ENCODE data around the gene IPCEF1. TPM values are rescaled to one million over a fixed set of nuclear protein-coding genes. Genes with fewer than 3 reads are reported as not detected.

IPCEF1 gene
- polyA plus RNA-seq, 2 of the 4 experiments (the other 2 are of a cell fraction): 0.01 TPM; not detected in 1

DNA sequence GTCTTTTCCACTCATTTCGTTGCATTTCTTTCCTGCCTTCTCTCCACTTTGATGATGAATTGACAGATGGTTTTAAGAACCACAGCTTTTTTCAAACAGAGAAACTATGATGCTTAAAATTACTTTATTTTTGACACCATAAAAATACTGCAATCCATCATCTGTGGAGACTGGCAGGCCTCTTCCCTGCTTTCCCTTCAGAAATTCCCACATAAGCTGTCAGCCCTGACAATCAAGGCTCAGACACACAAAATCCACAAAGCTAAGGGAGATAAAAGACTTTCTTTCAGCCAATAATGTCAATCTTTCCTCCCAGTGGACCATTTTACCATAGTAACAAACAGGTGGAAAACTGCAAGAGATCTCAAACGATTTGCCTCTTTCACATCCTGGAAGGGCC, 82.4 kb downstream of the IPCEF1 start:
- Histone ChIP-seq H3K9me3 (no peaks in the 10 kb centered on the region), H3K4me2 (no peak overlapping the region), H3K4me3 (no peak overlapping the region), H3K27ac (no peak overlapping the region), H3K4me1 (no peaks in the 10 kb centered on the region)
- DNase-seq (ENCODE audit: low read depth in 1 of 2, low spot score in 1 of 2) (no peak), FAIRE-seq (no peak), ATAC-seq (no peak)
- TF ChIP-seq HOXB13 (CRISPR knock-in tag; IDR thresholded peaks at IDR 0.05; ENCODE audit: low read depth): no peak
- TF ChIP-seq ZFP36 (IDR thresholded peaks at IDR 0.05; ENCODE audit: borderline replicate concordance, partially characterized antibody): no peak
- no peak for TF ChIP-seq EHF (CRISPR knock-in tag; IDR thresholded peaks at IDR 0.05)
- TF ChIP-seq HMGXB4 (CRISPR knock-in tag; IDR thresholded peaks at IDR 0.05; ENCODE audit: borderline replicate concordance): no peak
- CTCF ChIA-PET: interaction anchor here (1.0 to 5.9 kb wide), 2 partner anchors 29 to 120 kb away, joined by 3 to 36 read pairs; no protein-coding TSS in a partner anchor
- 35% methylated on average over 2 of the region's 2 CpGs for WGBS (ENCODE audit: missing lambda C conversion rate)
- POLR2A ChIA-PET: no interaction called here

DNA sequence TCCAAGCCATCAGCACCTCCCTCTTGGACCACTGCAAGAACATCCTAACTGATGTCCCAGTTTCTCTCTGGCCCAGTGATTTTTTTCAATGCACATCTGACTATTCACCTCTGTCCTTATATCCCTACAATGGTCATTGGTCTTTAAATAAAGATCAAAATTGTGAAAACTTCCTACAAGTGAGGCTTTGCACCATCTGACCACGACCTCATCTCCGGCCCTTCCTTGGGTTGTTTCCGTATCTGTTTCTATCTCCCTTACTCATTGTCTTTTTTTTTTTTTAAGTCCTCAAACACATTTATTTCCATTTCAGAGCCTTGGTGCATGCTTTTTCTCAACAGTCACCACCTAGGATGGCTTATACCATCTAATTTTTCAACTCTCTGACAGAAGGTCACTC, 88.1 kb downstream of the IPCEF1 start:
- H3K4me1 ChIP-seq: no peaks in the 10 kb centered on the region
- no peak for DNase-seq (ENCODE audit: low read depth in 1 of 2, low spot score in 1 of 2)
- TF ChIP-seq GATA3 (IDR thresholded peaks at IDR 0.05; ENCODE audit: borderline replicate concordance) (no peak), RNF2 (IDR thresholded peaks at IDR 0.05; ENCODE audit: borderline replicate concordance, low read depth) (no peak), KDM1A (IDR thresholded peaks at IDR 0.05; ENCODE audit: low read depth) (no peak)
- no peak for ATAC-seq
- CTCF ChIA-PET: interaction anchor here (1.4 kb wide), 1 partner anchor 9 kb away, joined by 4 read pairs; no protein-coding TSS in a partner anchor
- H3K27ac ChIP-seq: no peak overlapping the region
- 49% methylated on average over 3 of the region's 3 CpGs for WGBS (ENCODE audit: missing lambda C conversion rate)
- POLR2A ChIA-PET: no interaction called here
- H3K9me3 ChIP-seq: no peaks in the 10 kb centered on the region
- H3K4me3 ChIP-seq: no peak overlapping the region
- no peak for FAIRE-seq
- H3K4me2 ChIP-seq: no peak overlapping the region

DNA sequence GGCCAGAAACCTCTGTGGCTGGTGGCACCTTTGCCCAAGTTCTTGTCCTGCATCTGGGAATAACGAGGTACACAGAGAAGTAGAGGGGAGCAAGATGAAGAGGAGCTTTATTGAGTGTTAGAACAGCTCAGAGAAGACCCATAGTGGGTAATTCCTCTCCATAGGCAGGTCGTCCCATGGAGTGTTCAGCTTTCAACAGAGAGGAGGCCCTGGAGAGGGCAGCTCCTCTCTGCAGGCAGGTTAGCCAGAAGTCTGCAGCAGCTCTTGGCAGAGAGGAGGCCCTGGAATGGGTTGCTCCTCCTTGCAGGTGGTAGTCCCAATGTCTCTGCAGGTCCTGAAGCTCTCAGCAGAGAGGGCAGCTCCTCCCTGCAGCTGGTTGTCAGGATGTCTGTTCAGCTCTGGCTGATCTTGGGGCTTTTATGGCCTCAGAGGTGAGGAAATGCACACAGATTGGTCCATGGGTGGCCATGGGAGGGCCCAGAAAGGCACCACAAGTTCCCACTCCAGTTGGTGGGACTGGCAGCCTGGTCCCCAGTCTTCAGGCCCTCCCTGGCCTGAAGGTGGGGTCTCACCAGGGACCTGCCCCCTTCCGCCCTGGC, 89.0 kb downstream of the IPCEF1 start:
- CTCF ChIA-PET: interaction anchor here (1.4 kb wide), 2 partner anchors 10 kb away, joined by 4 to 5 read pairs; no protein-coding TSS in a partner anchor

More for the DNA sequence above, 89.0 kb downstream of the IPCEF1 start:
- WGBS (ENCODE audit: missing lambda C conversion rate): 20% methylated on average over 3 of the region's 3 CpGs
- Histone ChIP-seq H3K27ac (no peak overlapping the region), H3K9me3 (no peaks in the 10 kb centered on the region), H3K4me3 (no peak overlapping the region), H3K4me1 (no peaks in the 10 kb centered on the region), H3K4me2 (no peak overlapping the region)
- POLR2A ChIA-PET: no interaction called here
- FAIRE-seq: no peak
- no peak for ATAC-seq
- DNase-seq (ENCODE audit: low read depth in 1 of 2, low spot score in 1 of 2): no peak
- TF ChIP-seq RARB (CRISPR knock-in tag; IDR thresholded peaks at IDR 0.05): no peak
- TF ChIP-seq, protein P1, sequence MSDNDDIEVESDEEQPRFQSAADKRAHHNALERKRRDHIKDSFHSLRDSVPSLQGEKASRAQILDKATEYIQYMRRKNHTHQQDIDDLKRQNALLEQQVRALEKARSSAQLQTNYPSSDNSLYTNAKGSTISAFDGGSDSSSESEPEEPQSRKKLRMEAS (IDR thresholded peaks at IDR 0.05): no peak
- TF ChIP-seq, protein P2, sequence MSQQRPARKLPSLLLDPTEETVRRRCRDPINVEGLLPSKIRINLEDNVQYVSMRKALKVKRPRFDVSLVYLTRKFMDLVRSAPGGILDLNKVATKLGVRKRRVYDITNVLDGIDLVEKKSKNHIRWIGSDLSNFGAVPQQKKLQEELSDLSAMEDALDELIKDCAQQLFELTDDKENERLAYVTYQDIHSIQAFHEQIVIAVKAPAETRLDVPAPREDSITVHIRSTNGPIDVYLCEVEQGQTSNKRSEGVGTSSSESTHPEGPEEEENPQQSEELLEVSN (IDR thresholded peaks at IDR 0.05; ENCODE audit: borderline replicate concordance, low read depth): no peak
- TF ChIP-seq FOSL2 (IDR thresholded peaks at IDR 0.05): no peak
- TF ChIP-seq FOSL2 (CRISPR knock-in tag; IDR thresholded peaks at IDR 0.05): no peak
- TF ChIP-seq, protein P3, sequence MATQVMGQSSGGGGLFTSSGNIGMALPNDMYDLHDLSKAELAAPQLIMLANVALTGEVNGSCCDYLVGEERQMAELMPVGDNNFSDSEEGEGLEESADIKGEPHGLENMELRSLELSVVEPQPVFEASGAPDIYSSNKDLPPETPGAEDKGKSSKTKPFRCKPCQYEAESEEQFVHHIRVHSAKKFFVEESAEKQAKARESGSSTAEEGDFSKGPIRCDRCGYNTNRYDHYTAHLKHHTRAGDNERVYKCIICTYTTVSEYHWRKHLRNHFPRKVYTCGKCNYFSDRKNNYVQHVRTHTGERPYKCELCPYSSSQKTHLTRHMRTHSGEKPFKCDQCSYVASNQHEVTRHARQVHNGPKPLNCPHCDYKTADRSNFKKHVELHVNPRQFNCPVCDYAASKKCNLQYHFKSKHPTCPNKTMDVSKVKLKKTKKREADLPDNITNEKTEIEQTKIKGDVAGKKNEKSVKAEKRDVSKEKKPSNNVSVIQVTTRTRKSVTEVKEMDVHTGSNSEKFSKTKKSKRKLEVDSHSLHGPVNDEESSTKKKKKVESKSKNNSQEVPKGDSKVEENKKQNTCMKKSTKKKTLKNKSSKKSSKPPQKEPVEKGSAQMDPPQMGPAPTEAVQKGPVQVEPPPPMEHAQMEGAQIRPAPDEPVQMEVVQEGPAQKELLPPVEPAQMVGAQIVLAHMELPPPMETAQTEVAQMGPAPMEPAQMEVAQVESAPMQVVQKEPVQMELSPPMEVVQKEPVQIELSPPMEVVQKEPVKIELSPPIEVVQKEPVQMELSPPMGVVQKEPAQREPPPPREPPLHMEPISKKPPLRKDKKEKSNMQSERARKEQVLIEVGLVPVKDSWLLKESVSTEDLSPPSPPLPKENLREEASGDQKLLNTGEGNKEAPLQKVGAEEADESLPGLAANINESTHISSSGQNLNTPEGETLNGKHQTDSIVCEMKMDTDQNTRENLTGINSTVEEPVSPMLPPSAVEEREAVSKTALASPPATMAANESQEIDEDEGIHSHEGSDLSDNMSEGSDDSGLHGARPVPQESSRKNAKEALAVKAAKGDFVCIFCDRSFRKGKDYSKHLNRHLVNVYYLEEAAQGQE (IDR thresholded peaks at IDR 0.05): no peak
- no peak for TF ChIP-seq RAD21 (conservative IDR thresholded peaks at IDR 0.05 in 1 of 2, IDR thresholded peaks at IDR 0.05 in 1 of 2)
- TF ChIP-seq EP300 (IDR thresholded peaks at IDR 0.05): no peak
- TF ChIP-seq JUN (IDR thresholded peaks at IDR 0.05): no peak
- no peak for TF ChIP-seq MAFK (IDR thresholded peaks at IDR 0.05; ENCODE audit: partially characterized antibody)
- TF ChIP-seq EHF (CRISPR knock-in tag; IDR thresholded peaks at IDR 0.05): no peak
- TF ChIP-seq RCOR1 (IDR thresholded peaks at IDR 0.05; ENCODE audit: low read depth, low read length): no peak
- TF ChIP-seq POLR2A (IDR thresholded peaks at IDR 0.05; ENCODE audit: low read length): no peak
- no peak for TF ChIP-seq TFCP2L1 (CRISPR knock-in tag; IDR thresholded peaks at IDR 0.05)
- TF ChIP-seq FOSB (CRISPR knock-in tag; IDR thresholded peaks at IDR 0.05): no peak
- TF ChIP-seq, protein P4, sequence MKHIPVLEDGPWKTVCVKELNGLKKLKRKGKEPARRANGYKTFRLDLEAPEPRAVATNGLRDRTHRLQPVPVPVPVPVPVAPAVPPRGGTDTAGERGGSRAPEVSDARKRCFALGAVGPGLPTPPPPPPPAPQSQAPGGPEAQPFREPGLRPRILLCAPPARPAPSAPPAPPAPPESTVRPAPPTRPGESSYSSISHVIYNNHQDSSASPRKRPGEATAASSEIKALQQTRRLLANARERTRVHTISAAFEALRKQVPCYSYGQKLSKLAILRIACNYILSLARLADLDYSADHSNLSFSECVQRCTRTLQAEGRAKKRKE (CRISPR knock-in tag; IDR thresholded peaks at IDR 0.05; ENCODE audit: low read depth): no peak
- TF ChIP-seq TP53 (CRISPR knock-in tag; IDR thresholded peaks at IDR 0.05): no peak
- TF ChIP-seq HEYL (CRISPR knock-in tag; IDR thresholded peaks at IDR 0.05): no peak
- no peak for TF ChIP-seq SREBF2 (IDR thresholded peaks at IDR 0.05)
